ES-I3 (cell line): ENCODE data around the gene ATL2.
"Not testable (repeated sequence)": the region's sequence is repeated elsewhere in the genome, so short reads cannot be mapped to it uniquely, and the experiment has no call there.

ENCODE experiments used
- H3K36me3 ChIP-seq: 2 replicates; pipeline ENCODE4 v1.6.1; 2013; ENCODE audit warnings: mild to moderate bottlenecking, low read length, control low read depth, moderate library complexity; ENCODE audit not compliant: insufficient read depth
- H3K4me1 ChIP-seq: 2 replicates; pipeline ENCODE4 v1.6.1; 2013; ENCODE audit warnings: mild to moderate bottlenecking, control low read depth, low read length; ENCODE audit not compliant: insufficient read depth
- H3K9ac ChIP-seq: 2 replicates; pipeline ENCODE4 v1.6.1; 2013; ENCODE audit warnings: low read depth, mild to moderate bottlenecking, low read length, moderate library complexity
- H3K9me3 ChIP-seq: 2 replicates; pipeline ENCODE4 v1.6.1; 2013; ENCODE audit warnings: mild to moderate bottlenecking, low read length, moderate library complexity; ENCODE audit not compliant: control insufficient read depth, insufficient read depth

The ATL2 gene

DNA sequence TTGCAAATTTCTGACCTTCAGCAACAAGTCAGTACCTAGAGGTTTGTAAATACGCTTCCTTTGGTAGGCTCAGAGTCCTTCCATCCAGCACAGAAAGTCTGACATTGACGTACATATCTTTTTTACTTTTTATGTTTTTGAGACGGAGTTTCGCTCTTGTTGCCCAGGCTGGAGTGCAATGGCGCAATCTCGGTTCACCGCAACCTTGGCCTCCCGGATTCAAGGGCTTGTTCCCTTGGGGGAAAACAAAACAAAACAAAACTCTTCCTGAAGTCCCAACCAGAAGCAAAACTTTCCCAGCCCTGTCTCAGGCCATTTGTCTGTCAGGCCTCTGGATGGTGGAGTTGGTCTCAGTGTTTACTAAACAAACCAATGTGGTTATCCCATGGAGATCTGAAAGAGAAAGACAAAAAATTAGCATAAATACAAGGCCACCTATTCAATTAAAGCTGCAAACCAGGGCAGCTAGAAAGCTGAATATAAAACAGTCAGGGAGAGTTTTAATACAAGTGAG is 29.6 kb upstream of the ATL2 start:
- Histone ChIP-seq H3K36me3 (no peaks in the 10 kb centered on the region), H3K4me1 (peaks cover 12% of the 10 kb centered on the region), H3K9ac (no peak overlapping the region), H3K9me3 (peaks cover 7% of the 10 kb centered on the region; the same call in 1 of the 2 replicates)

DNA sequence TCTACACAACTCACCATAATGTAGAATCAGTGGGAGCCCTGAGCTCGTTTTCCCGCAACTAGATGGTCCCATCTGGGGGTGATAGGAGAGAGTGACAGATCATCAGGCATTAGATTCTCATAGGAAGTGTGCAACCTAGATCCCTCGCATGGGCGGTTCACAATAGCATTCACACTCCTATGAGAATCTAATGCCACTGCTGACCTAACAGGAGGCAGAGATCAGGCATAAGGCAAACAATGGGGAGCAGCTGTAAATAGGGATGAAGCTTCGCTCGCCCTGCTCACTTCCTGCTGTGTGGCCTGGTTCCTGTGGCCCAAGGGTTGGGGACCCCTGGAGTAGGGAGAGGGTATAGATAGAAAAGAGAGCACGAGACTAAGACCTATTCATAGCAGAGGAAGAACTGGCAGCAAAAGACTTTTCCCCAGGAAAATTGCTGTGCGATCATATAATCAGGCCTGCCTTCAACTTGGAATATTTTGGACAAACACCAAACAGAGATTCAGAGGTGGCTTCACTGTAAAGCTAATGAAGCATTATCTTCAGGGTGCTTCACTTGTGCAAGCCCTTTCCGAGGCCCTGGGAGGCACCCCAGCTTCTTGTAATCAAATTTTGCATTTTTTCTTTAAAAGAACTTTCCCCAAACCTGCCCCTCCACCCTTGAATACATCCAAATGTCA is 29.0 kb upstream of the ATL2 start:
- peaks cover 7% of the 10 kb centered on the region; the same call in 1 of the 2 replicates for H3K9me3 ChIP-seq
- peaks cover 12% of the 10 kb centered on the region for H3K4me1 ChIP-seq
- H3K9ac ChIP-seq: no peak overlapping the region
- H3K36me3 ChIP-seq: no peaks in the 10 kb centered on the region

DNA sequence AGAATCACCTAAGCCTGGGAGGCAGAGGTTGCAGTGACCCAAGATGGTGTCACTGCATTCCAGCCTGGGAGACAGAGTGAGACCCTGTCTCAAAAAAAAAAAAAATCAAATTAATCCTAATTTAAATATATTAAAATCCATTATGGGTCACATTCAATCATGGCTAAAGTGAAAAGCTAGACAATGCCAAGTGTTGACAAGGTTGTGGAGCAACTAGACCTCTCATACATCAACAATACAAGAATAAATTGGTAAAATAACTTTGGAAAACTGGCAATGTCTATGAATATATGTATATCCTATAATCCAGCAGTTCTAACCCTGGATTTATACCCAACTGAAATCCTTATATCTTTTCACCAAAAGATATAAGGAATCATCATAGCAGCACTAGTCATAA is 23.4 kb upstream of the ATL2 start:
- Histone ChIP-seq H3K9me3 (peaks cover 4% of the 10 kb centered on the region; the same call in 1 of the 2 replicates), H3K4me1 (no peaks in the 10 kb centered on the region), H3K36me3 (no peaks in the 10 kb centered on the region), H3K9ac (no peak overlapping the region)

DNA sequence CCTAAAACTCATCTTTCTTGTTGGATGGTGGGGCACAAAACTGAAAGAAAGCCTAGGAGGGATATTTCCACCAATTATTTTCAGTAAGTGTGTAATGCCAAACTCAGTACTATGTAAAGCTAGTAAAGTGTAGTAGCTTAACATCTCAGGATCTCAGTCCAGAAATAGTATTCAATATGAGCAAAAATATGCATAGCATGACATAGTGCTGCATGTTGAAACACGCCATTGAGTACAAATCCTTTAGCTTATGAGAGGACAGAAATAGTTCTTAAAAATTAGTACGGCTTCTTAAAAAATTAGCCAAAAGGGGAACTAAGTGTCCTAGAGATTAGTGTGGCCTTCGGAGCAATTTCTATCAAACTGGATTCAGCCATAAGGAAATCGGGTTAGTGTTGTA is 21.7 kb upstream of the ATL2 start:
- Histone ChIP-seq H3K36me3 (no peaks in the 10 kb centered on the region), H3K9me3 (peaks cover 4% of the 10 kb centered on the region; the same call in 1 of the 2 replicates), H3K4me1 (no peaks in the 10 kb centered on the region), H3K9ac (no peak overlapping the region)

DNA sequence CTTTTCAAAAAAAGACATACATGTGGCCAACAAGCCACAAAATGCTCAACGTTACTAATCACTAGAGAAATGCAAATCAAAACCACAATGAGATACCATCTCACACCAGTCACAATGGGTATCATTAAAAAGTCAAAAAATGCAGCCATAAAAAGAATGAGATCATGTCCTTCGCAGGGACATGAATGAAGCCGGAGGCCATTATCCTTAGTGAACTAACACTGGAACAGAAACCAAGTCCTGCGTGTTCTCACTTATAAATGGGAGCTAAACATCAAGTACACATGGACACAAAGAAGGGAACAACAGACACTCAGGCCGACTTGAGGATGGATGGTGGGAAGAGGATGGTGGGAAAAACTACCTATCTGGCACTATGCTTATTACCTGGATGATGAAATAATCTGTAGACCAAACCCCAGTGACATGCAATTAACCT is 17.8 kb upstream of the ATL2 start:
- H3K9ac ChIP-seq: no peak overlapping the region
- H3K4me1 ChIP-seq: no peaks in the 10 kb centered on the region
- no peaks in the 10 kb centered on the region for H3K9me3 ChIP-seq
- no peaks in the 10 kb centered on the region for H3K36me3 ChIP-seq

DNA sequence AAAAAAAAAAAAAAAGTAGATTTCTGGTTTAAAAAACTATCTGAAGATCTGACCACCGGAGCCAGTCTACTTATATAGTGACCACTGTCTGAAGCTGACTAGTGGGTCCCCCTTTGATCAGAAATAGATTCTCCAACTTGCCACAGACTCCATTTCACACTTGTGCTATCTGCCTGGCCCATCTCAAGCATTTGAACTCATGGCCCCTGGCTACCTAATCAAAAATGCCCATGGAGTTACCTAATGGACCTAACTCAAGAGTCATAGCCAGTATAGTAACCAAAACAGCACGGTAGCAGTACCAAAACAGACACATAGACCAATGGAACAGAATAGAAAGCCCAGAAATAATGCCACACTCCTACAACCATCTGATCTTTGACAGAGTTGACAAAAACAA is 17.0 kb upstream of the ATL2 start:
- Histone ChIP-seq H3K4me1 (0 out of 2 replicates have a peak, but pooled peaks cover under 1% of the 10 kb centered on the region), H3K9ac (no peak overlapping the region), H3K9me3 (no peaks in the 10 kb centered on the region), H3K36me3 (no peaks in the 10 kb centered on the region)

DNA sequence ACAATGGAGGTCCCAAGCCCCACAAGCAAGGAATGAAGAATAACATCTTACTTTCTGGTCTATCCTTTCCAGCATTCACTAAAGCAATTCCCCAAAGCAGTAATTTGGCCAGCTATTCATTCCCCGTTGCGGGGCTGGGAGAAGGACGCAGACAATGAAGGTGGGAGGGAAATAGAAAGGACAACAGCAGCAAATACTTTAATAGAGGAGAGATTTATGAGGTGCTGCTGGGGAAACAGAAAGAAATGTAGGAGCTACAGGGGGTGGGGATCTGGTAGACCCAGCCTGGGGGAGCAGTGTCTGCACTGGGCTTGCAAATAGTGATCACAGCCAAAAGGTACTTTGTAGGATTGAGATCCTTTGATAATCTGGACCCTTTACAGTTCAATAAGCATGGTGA is 13.9 kb upstream of the ATL2 start:
- H3K4me1 ChIP-seq: peaks cover 4% of the 10 kb centered on the region; the same call in 1 of the 2 replicates
- H3K36me3 ChIP-seq: no peaks in the 10 kb centered on the region
- no peak overlapping the region for H3K9ac ChIP-seq
- no peaks in the 10 kb centered on the region for H3K9me3 ChIP-seq

DNA sequence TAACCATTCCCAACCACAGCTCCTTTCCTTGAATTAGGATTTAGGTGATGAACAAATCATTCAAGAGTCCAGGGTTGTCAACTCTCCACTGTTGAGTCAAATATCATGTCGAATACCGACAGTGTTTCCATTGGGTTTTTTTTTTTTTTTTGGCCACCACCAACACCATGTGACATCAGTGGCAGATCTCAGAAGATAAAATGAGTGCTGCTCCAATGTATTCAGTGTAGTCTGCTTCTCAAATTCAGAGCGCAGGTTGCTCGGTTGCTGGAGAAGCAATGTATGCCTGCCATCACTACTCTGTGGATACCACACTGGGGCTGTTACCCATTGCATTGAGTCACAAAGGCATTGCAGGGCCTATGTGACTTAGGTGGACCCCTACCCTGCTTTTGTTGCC is 10.8 kb upstream of the ATL2 start:
- Histone ChIP-seq H3K36me3 (no peaks in the 10 kb centered on the region), H3K9ac (no peak overlapping the region), H3K9me3 (no peaks in the 10 kb centered on the region), H3K4me1 (peaks cover 4% of the 10 kb centered on the region; the same call in 1 of the 2 replicates)

DNA sequence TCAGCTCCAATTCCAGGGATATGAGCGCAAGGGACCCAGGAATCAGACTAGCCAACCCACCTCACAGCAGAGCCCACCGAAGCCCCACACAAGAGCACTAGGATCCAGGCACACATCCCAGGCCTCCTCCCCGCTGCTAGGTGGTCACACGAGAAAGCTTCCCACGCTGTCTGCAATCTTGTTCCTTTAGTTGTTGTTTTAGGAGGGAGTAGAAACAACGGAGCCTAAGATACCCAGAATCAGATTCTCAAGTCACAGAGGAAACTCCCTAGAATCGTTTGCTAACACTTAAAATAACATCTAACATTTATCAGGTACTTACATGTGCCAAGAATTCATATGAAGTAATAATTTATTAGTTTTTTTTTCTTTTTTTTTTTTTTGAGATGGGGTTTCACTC is 9.7 kb upstream of the ATL2 start:
- Histone ChIP-seq H3K9ac (no peak overlapping the region), H3K36me3 (no peaks in the 10 kb centered on the region), H3K4me1 (peaks cover 4% of the 10 kb centered on the region; the same call in 1 of the 2 replicates), H3K9me3 (no peaks in the 10 kb centered on the region)

DNA sequence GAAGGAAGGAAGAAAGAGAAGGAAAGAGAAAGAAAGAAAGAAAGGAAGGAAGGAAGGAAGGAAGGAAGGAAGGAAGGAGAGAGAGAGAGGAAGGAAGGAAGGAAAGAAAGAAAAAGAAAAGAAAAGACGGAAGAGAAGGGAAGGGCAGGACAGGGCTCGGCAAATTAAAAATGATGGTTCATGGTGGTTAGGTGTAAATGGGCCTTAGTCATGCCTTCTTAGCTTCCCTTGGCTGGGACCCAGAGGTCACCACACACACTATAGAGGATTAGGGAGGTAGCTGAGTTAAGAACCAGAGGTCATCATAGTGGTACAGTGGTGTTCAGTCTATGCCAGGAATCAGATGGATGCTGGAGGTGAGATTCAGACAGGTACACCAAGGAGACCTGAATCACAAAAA is 9.3 kb upstream of the ATL2 start:
- no peak overlapping the region for H3K9ac ChIP-seq
- peaks cover 4% of the 10 kb centered on the region; the same call in 1 of the 2 replicates for H3K4me1 ChIP-seq
- H3K9me3 ChIP-seq: no peaks in the 10 kb centered on the region
- H3K36me3 ChIP-seq: no peaks in the 10 kb centered on the region

DNA sequence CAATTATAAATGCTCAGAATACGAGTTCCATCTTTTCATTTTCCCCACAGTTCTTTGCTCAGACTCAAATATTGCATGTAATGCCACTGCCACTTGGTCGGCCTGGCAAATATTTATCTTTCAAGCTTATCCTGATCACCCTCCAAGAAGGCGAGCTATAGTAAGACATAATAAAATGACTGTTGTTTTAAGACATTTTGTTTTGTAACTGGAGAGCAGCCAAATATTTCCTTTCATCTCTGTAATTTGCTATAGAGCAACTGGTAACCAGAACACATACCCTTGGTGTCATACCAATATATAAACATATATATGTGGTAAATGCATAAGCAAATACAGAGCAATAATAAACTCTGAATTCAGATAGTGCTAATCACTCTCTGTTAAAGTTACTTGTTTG is 7.3 kb upstream of the ATL2 start:
- H3K36me3 ChIP-seq: no peaks in the 10 kb centered on the region
- H3K9ac ChIP-seq: no peak overlapping the region
- peaks cover 8% of the 10 kb centered on the region; the same call in 1 of the 2 replicates for H3K4me1 ChIP-seq
- no peaks in the 10 kb centered on the region for H3K9me3 ChIP-seq

DNA sequence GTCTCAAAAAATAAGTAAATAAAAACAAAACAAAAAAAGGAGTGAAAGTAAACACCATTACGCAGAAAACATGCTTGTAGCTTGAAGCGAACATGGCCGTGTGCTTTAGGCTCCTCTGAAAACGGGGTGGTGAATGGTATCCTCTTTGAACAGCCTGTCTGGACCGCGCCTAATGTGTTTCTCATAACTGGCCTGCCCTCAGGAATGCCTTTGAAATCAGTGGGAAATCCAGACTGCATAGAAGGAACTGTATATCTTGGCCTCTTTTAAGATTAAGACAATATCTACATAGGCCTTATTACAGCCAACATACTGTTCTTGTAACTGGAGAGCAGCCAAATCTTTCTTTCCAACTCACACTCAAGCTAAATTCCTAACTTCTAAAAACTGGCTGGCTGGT is 6.7 kb upstream of the ATL2 start:
- not testable (repeated sequence) for H3K9me3 ChIP-seq, H3K36me3 ChIP-seq, H3K9ac ChIP-seq, H3K4me1 ChIP-seq

DNA sequence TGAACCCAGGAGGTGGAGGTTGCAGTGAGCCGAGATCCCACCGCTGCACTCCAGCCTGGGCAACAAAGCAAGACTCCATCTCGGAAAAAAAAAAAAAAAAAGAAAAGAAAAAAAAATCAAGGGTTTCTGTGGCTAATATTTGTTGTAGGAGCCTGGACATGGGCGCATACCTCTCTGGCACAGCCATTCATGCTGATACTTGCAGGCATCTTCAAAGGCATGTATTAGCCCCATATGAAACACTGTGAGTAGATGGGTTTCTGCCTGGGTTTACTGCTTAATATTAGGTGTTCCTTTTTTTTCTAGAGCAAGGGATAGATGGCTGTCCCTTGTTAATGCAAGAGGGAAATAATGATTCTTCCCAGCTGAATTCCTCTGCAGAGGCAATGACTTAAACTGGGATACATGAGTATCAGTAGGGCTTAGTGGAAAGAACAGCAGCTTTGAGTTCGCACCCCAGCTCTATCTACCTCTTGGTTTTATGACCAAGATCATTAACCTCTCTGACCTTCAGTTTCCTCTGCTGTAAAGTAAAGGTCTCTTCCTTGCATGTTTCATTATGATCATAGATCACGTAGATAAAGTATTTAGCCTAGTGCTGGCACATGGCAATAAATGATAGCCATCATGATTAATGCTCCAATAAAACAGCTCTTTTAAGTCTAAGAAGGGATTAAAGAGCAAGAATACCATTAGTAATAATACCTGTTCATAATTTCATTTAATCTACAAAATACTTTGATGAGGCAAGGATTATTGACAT is 4.5 kb upstream of the ATL2 start:
- H3K9ac ChIP-seq: no peak overlapping the region
- no peaks in the 10 kb centered on the region for H3K36me3 ChIP-seq
- no peaks in the 10 kb centered on the region for H3K9me3 ChIP-seq
- H3K4me1 ChIP-seq: peaks cover 4% of the 10 kb centered on the region

DNA sequence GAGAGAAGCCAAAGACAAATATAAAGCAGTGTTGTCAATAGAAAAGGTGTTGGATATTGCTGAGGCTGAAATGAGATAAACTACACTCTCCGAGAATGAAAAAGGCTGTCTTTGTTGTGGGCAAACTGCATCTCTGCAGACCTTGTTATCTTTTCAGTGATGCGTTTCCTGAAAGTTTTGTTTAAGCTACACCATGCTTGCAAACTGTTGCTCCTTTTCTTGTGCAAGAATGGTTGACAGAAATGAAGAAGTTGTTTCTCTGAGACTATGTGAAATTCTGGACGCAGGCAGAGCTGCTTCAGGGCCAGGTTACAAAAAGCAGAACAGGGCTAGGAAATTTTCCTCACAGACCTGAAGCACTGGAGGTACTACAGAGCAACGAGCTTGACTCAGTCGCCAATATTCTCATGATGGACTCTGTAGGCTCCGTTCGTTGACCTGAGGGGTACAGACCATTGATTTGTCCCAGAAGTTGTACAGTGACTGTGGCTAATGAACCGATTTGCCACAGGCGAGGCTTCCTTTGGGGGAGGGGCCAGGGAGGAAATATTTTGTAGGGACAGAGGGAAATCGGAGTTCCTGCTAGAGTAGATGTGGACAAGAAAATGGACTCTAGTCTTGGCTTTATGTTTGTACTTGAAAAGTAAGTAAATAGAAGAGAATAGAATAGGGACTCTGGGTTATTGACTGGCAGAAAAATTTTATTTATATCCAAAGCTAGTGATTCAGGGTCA is 3.5 kb upstream of the ATL2 start:
- H3K36me3 ChIP-seq: no peaks in the 10 kb centered on the region
- H3K9me3 ChIP-seq: no peaks in the 10 kb centered on the region
- H3K9ac ChIP-seq: no peak overlapping the region
- H3K4me1 ChIP-seq: peaks cover 7% of the 10 kb centered on the region
